Limb (tissue), 2 donors: ENCODE results near the gene ZNF709.
A peak's percentile ranks its signal among the peaks of the same experiment; 100 is the strongest.
"Not testable (repeated sequence)": the region's sequence is repeated elsewhere in the genome, so short reads cannot be mapped to it uniquely, and the experiment has no call there.

Source experiments
- DNase-seq, 2 donors: peaks; one replicate each; pipeline ENCODE4 v3.0.0-alpha.2; 2016; ENCODE audit errors: extremely low spot score in 2 of 2

ZNF709 gene

GRCh38 chr19:12453495-12453894 lies 31.1 kb downstream of the ZNF709 start:
- no peak for DNase-seq

DNA sequence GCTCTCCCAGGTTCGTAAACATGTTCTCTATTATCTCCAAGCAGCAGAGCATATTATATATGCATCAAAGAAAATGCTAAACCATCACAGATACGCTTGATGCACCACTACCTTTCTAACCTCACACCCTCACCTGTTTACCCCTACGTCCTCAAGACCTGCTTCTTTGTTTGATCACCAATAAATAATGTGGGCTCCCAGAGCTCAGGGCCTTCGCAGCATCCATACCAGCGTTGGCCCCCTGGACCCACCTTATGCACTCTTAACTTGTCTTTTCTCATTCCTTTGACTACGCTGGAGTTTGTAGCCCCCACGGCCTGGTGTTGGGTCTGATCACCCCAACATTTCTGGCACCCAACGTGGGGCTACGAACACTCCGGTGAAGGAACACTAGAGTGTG lies 33.8 kb downstream of the ZNF709 start:
- no peak for DNase-seq

DNA sequence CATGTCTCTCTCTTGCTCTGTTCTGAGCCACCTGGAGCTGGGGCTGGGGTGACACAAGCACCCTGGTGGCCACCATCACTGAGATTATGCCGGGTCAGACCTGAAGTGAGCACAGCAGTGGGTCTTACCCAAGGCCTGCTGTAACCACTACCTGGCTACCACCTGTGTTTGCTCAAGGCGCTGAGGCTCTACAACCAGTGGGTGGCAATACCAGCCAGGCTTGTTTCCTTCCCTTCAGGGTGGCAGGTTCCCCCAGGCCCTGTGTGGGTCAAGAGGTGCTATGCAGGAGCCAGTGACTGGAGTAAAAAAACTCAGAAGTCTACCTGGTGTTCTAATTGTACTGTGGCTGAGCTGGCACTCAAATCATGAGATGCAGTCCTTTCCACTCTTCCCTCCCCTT lies 35.8 kb downstream of the ZNF709 start:
- no peak for DNase-seq

GRCh38 chr19:12440541-12441316 lies 43.9 kb downstream of the ZNF709 start, which contains the start of gene ZNF443:
ZNF443 (minus strand) TSS chr19:12441021; CDS start chr19:12440914, 107 bp downstream.
- peak; percentile 95 to 100 for DNase-seq

DNA sequence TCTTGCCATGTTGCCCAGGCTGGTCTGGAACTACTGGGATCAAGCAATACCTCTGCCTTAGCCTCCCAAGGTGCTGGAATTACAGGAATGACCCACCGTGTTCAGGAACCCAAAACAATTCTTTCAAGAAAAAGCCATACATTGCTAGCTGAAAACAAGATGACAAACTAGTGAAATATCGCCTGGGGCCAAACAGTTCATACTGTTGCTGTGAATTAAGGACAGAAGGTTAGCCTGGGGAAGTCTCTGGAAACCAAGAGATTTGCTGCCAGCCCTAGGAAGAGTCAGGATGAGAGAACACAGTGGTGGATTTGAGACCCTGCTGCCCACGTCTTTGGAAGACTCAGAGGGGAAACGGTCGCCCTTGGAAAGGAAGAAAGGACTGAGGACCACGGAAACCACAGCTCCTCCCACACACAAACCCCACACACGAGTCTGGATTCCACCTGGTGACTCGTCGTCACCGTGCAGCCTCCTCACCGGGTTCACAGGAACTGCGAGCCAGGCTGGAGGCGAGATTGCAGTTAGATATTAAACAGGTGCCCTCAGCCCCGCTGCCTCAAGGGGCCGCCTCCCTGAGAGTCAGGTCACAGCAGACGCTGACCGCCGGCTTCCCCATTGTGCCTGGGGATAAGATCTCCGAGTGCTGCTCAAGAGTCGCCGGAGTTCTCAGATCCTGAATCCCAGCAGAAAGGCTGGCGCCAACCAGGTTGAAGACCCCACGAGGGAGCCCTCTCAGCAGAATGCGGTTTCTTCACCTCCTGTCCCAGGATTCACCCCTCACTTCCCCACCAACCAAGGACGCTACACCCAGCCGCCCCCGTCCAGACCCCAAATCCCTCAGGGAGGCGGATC lies 44.7 kb downstream of the ZNF709 start:
- peak in 1 of 2 donors; percentile 29 for DNase-seq

DNA sequence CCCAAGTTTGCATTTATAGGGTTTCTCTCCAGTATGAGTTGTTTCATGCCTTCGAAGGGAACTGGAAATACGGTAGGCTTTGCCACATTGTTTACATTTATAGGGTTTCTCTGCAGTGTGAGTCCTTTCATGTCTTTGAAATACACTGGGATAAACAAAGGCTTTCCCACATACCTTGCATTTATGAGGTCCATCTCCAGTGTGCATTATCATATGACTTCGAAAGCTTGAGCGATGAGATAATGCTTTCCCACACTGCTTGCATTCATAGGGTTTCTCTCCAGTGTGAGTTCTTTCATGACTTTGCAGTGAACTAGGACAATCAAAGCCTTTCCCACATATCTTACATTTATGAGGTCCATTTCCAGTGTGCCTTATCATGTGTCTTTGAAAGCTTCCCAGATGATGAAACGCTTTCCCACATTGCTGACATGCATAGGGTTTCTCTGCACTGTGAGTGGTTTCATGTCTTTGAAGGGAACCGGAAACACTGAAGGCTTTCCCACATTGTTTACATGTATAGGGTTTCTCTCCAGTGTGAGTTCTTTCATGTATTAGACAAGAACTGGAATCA lies 53.8 kb downstream of the ZNF709 start:
- DNase-seq = not testable (repeated sequence)

GRCh38 chr19:12425888-12426274 lies 58.7 kb downstream of the ZNF709 start:
- no peak for DNase-seq

DNA sequence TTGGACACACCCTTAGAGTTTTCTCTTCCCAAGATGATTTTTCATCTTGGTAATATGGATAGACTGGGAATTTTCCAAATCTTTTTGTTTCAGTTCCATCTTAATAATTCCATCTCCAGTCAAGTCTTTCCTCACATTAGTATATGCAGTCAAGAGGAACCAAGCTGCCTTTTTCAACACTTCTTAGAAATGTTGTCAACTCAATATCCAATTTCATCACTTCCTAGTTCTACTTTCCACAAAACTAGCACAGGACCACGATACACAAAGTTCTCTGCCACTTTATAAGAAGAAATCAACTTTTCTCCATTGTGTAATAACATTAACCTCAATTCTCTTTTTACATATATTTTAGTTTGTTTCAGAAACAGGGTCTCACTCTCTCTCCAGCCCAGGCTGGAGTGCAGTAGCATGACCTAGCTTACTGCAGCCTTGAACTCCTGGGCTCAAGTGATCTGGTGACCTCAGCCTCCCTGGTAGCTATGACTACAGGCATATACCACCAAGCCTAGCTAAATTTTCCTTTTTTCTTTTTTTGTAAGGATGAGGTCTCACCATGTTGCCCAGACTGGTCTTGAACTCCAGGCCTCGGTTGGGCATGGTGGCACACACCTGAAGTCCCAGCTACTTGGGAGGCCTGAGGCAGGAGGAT lies 59.3 kb downstream of the ZNF709 start:
- DNase-seq = no peak

DNA sequence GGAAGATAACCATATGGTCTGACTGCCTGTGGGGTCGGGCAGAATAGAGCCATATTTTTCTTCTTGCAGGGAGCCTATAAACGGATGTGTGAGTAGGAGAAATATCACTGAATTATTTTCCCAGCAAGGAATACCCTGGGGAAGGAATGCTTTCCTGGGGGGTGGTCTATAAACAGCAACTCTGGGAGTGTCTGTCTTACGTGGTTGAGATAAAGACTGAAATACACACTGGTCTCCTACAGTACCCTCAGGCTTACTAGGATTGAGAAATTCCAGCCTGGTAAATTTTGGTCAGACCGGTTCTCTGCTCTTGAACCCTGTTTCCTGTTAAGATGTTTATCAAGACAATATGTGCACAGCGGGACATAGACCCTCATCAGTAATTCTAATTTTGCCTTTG lies 67.3 kb downstream of the ZNF709 start:
- not testable (repeated sequence) for DNase-seq

DNA sequence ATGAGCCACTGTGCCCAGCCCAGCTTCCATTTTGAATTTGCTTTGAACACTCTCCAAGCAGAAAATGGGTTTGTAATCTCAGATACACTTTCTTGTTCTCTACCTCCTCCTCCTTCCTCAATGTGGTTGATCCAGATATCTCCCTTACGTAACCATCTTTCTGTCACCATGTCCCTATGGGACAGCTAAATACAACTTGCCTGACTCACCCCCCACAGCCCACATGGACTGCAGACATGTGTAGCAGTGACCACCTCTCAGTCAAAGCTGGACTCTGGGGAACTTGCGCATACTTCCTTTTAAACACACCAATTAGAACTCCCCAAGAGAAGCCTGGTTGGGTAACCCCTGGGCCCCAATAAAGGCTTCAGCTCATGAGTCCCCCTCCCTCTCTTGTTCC lies 72.7 kb downstream of the ZNF709 start:
- DNase-seq = no peak
